Kidney (tissue), 14 donors: ENCODE measurements around the gene TNFAIP2. TPM values are rescaled to one million over a fixed set of nuclear protein-coding genes. Genes with fewer than 3 reads are reported as not detected.

Experiments used
- DNase-seq, 5 donors: peaks; one replicate each; pipeline ENCODE4 v3.0.0-alpha.2; 2013 to 2020
- FAIRE-seq: peaks from 2 replicates; lab custom pipeline; 2012; peaks lifted over from hg19 to GRCh38; lab: Jason Lieb, UNC
- H3K27ac ChIP-seq, 2 donors: one replicate each; pipeline ENCODE4 v1.7.0; 2013; ENCODE audit warnings: low read depth in 2 of 2, low read length in 2 of 2, inconsistent platforms in 1 of 2
- H3K27me3 ChIP-seq: one replicate; pipeline ENCODE4 v1.7.1; 2013; ENCODE audit warnings: low read length, inconsistent platforms; ENCODE audit not compliant: control insufficient read depth, insufficient read depth
- H3K36me3 ChIP-seq, 3 donors: one replicate each; pipeline versions ENCODE4 v1.7.0 to v1.7.1; 2013; ENCODE audit warnings: low read length in 3 of 3, control low read depth in 1 of 3, inconsistent platforms in 1 of 3; ENCODE audit not compliant: insufficient read depth in 3 of 3, control insufficient read depth in 2 of 3
- H3K4me1 ChIP-seq, 3 donors: one replicate each; pipeline versions ENCODE4 v1.7.0 to v1.7.1; 2013; ENCODE audit warnings: low read length in 3 of 3, inconsistent platforms in 1 of 3, low read depth in 1 of 3; ENCODE audit not compliant: control insufficient read depth in 2 of 3, insufficient read depth in 2 of 3
- H3K4me3 ChIP-seq, 3 donors: one replicate each; pipeline versions ENCODE4 v1.7.0 to v1.8.1; 2013; ENCODE audit warnings: low read length in 3 of 3, control low read depth in 1 of 3, inconsistent platforms in 1 of 3
- H3K9ac ChIP-seq, 3 donors: one replicate each; pipeline versions ENCODE4 v1.7.0 to v1.7.1; 2013; ENCODE audit warnings: low read length in 3 of 3, control low read depth in 1 of 3, inconsistent platforms in 1 of 3
- H3K9me3 ChIP-seq, 3 donors: one replicate each; pipeline versions ENCODE4 v1.7.0 to v1.7.1; 2013; ENCODE audit warnings: low read length in 3 of 3, control low read depth in 1 of 3, inconsistent platforms in 1 of 3; ENCODE audit not compliant: control insufficient read depth in 2 of 3, insufficient read depth in 1 of 3
- intact Hi-C: fragments of 100-400 bp; cut with DNase I; formaldehyde crosslinking; loops from one replicate; pipeline ENCODE4 v1.11.1; 2022
- polyA plus RNA-seq: library from polyadenylated mRNA; stranded (reverse); fragments of 350-450 nt; fragmentation: Illumina TruSeq; extraction: RNeasy Lipid Tissue Mini Kit (QIAGEN cat#74804); gene quantifications from one replicate; pipeline ENCODE4 v1.2.3, GENCODE V29; 2014; ENCODE audit warnings: low read depth, low replicate concordance; ENCODE audit not compliant: insufficient read depth
- total RNA-seq: library from RNA; stranded (reverse); fragmentation: NEBNext Ultra II Directional; extraction: Animal tissue kit (Norgen Biotek cat#: 25700); gene quantifications from one replicate; pipeline ENCODE4 v1.2.1, GENCODE V29; 2021
- TF ChIP-seq, protein P1 (sequence below): IDR thresholded peaks from 3 replicates; pipeline ENCODE4 v1.5.1; 2012; ENCODE audit warnings: mild to moderate bottlenecking, moderate library complexity, borderline replicate concordance; ENCODE audit not compliant: insufficient read depth; ENCODE audit errors: extremely low read depth
- donor health status: control.
- donor health status: control.
- donor health status: control.
- donor health status: control.
- donor health status: control.
- donor health status: DM: yes; HTN: yes; CAD: no.
- donor health status: Normal renal cell carcinoma (clear cell type).

The TNFAIP2 gene
- total and polyA plus RNA-seq, 2 donors from 2014 or later: 42.9 to 301 TPM

DNA sequence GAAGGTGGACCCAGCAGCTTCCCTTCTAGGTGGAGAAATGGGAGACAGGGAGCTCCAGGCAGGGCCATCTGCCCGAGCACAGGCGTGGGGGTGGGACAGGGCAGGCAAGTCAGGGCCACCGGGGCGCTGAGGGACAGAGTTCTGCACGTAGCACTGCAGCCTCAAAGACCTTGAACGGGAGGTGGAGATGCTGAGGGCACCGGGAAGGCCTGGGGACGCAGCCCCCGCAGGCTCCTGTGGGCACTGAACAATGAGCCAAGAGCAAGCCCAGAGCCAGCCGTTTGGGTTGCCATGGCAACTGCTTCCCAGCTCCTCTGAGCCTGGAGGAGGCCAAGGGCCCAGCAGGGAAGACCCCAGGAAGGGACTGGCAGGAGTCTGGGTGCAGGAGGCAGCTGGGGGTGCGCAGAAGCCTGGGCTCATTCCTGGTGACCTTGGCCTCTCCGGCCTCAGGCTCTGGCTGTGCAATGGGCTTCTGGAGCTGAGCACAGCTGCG is 35.9 kb upstream of the TNFAIP2 start:
- Histone ChIP-seq H3K27me3 (no peaks in the 10 kb centered on the region), H3K9ac (no peak overlapping the region), H3K4me1 (peaks cover 0 to 8% (median 0%) of the 10 kb centered on the region in 3 donors), H3K9me3 (no peaks in the 10 kb centered on the region), H3K4me3 (no peak overlapping the region), H3K36me3 (no peaks in the 10 kb centered on the region), H3K27ac (no peak overlapping the region)
- FAIRE-seq (no peak), DNase-seq (peak in 3 of 5 donors; percentile 41 to 74 (median 51))
- TF ChIP-seq, protein P1, sequence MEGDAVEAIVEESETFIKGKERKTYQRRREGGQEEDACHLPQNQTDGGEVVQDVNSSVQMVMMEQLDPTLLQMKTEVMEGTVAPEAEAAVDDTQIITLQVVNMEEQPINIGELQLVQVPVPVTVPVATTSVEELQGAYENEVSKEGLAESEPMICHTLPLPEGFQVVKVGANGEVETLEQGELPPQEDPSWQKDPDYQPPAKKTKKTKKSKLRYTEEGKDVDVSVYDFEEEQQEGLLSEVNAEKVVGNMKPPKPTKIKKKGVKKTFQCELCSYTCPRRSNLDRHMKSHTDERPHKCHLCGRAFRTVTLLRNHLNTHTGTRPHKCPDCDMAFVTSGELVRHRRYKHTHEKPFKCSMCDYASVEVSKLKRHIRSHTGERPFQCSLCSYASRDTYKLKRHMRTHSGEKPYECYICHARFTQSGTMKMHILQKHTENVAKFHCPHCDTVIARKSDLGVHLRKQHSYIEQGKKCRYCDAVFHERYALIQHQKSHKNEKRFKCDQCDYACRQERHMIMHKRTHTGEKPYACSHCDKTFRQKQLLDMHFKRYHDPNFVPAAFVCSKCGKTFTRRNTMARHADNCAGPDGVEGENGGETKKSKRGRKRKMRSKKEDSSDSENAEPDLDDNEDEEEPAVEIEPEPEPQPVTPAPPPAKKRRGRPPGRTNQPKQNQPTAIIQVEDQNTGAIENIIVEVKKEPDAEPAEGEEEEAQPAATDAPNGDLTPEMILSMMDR: no peak
- intact Hi-C loops: no loop called here

DNA sequence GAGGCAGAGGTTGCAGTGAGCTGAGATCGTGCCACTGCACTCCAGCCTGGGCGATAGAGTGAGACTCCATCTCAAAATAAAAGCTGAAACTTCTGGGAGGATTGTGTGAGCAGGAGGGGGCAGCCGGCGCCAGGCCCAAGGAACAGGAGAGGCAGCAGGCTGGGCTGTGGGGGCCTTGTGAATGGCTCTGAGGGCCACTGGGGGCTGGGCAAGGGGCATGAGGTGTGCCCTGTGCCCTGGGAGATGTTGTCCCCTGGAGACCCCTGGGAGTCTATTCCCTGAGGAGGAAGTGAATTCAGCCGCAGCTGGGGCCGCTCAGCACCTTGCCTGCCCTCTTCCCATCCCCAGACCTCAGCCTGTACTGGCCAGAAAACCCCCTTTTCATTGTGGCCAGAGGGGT is 34.3 kb upstream of the TNFAIP2 start:
- TF ChIP-seq, protein P1: no peak
- Histone ChIP-seq H3K4me1 (peaks cover 0 to 8% (median under 1%) of the 10 kb centered on the region in 3 donors), H3K4me3 (no peak overlapping the region), H3K27ac (no peak overlapping the region), H3K27me3 (no peaks in the 10 kb centered on the region), H3K36me3 (no peaks in the 10 kb centered on the region), H3K9me3 (no peaks in the 10 kb centered on the region), H3K9ac (no peak overlapping the region)
- intact Hi-C loops: no loop called here
- FAIRE-seq (no peak), DNase-seq (peak in 1 of 5 donors; percentile 63)

DNA sequence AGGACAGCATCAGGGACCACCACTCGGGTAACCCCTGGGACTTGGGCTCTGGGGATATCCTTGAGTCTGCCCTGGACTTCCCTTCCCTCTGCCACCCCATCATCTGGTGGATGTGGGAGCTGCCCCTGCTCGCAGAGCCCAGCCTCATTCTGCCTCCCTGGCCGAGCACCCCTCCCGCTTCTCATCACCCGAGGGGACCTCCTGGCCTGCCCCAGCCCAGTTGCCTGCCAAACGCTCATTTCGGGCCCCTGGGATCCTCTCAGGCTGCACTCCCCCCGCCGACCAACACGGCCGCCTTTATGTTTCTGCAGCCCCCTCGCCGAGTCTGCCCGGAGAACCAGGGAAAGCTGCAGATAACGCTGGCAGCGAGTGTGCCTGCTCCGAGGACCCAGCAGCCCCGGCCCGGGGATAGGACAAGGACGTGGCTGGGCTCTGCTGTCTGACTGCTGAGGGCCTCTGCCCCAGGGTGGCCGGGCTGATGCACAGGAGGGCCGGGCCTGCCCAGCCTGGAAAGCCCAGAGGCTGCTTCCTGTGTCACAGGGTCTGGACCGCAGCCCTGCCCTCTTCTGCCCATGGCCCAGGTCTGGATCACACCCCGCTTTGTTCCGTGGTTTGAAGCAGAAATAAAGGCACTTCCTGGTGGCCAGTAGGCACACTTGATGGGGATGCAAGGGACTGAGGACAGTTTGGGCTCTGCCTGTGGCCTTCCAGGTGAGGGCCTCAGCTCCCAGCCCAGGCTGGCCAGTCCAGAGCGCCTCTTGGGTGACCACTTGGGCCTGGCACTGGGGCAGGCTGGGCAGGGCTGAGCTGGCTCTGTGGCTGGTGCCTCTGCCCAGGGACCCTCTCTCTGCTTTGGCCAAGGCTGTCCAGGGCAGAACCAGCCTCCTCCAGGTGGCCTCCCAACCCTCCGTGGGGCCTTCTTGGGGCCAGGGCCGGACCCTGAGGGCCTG is 33.6 kb upstream of the TNFAIP2 start:
- Histone ChIP-seq H3K36me3 (no peaks in the 10 kb centered on the region), H3K4me1 (peaks cover 0 to 7% (median 3%) of the 10 kb centered on the region in 3 donors), H3K9me3 (no peaks in the 10 kb centered on the region), H3K27ac (no peak overlapping the region), H3K4me3 (no peak overlapping the region), H3K9ac (no peak overlapping the region), H3K27me3 (no peaks in the 10 kb centered on the region)
- FAIRE-seq: no peak
- peak in 1 of 5 donors; percentile 75 for DNase-seq
- intact Hi-C loops: no loop called here
- TF ChIP-seq, protein P1: no peak
